Panc1 (cell line): ENCODE measurements around the gene HRH2. TPM values are rescaled to one million over a fixed set of nuclear protein-coding genes. Genes with fewer than 3 reads are reported as not detected.

Source experiments
- ATAC-seq: fragments of 200-7000 bp; cut with Tn5 transposase; 2 replicates; pipeline ENCODE4 v1.9.1; 2020; ENCODE audit warnings: mild to moderate bottlenecking, moderate library complexity
- BruUV-seq: library from RNA; stranded (reverse); fragments of 400-500 nt; replicated peaks from 2 replicates; lab custom pipeline; 2021; lab: Mats Ljungman, UMichigan
- CTCF ChIA-PET: fragments of 300-600 bp; sonication (Branson Sonifier 250); formaldehyde crosslinking; loops from one replicate; lab custom pipeline; 2022; ENCODE audit warnings: antibody characterized with exemption; lab: Charles Lee
- POLR2A ChIA-PET: fragments of 300-600 bp; sonication (Branson Sonifier 250); formaldehyde crosslinking; loops from one replicate; lab custom pipeline; 2022; ENCODE audit warnings: antibody characterized with exemption; lab: Charles Lee
- DNase-seq: peaks from one replicate; pipeline ENCODE4 v3.0.0-alpha.2; 2010; ENCODE audit warnings: low read depth, low spot score
- H3K27ac ChIP-seq: 2 replicates; pipeline ENCODE4 v1.5.1; 2011; ENCODE audit warnings: mild to moderate bottlenecking, low read length, inconsistent platforms
- H3K27me3 ChIP-seq: fragments of 200-500 bp; sonication (Bioruptor generic); 2 replicates; pipeline ENCODE4 v1.6.0; 2014; ENCODE audit warnings: low read length, inconsistent platforms; ENCODE audit not compliant: control insufficient read depth, insufficient read depth
- H3K36me3 ChIP-seq: fragments of 200-500 bp; sonication (Bioruptor generic); 2 replicates; pipeline ENCODE4 v1.5.1; 2014; ENCODE audit warnings: inconsistent platforms, mild to moderate bottlenecking, low read length, moderate library complexity; ENCODE audit not compliant: control insufficient read depth, insufficient read depth
- H3K4me1 ChIP-seq: 2 replicates; pipeline ENCODE4 v1.5.1; 2011; ENCODE audit warnings: inconsistent platforms, mild to moderate bottlenecking, low read length, moderate library complexity; ENCODE audit not compliant: control insufficient read depth, insufficient read depth
- H3K4me3 ChIP-seq, 2 experiments: 2 replicates each; pipeline ENCODE4 v1.5.1; 2011 to 2012; ENCODE audit warnings: low read depth in 2 of 2, low read length in 2 of 2, mild to moderate bottlenecking in 2 of 2, inconsistent platforms in 1 of 2, moderate library complexity in 1 of 2
- H3K9me3 ChIP-seq: fragments of 200-500 bp; sonication (Bioruptor generic); 2 replicates; pipeline ENCODE4 v1.5.1; 2014; ENCODE audit warnings: low read depth, mild to moderate bottlenecking, inconsistent platforms, low read length, moderate library complexity; ENCODE audit not compliant: control insufficient read depth, insufficient read depth
- CTCF ChIP-seq: fragments of 450-650 bp; IDR thresholded peaks from 2 replicates; pipeline ENCODE4 v1.5.1; 2017; ENCODE audit warnings: mild to moderate bottlenecking
- POLR2AphosphoS5 ChIP-seq: IDR thresholded peaks from 2 replicates; pipeline ENCODE4 v1.6.1; 2012; ENCODE audit warnings: mild to moderate bottlenecking, low read depth, low read length, moderate library complexity
- TCF7L2 ChIP-seq: IDR thresholded peaks from 2 replicates; pipeline ENCODE4 v1.6.1; 2011; ENCODE audit warnings: mild to moderate bottlenecking, low read depth, low read length, inconsistent platforms
- in situ Hi-C: cut with HindIII; loops from 2 replicates; pipeline ENCODE4 v1.10.0; 2016; ENCODE audit warnings: low sequenced_read_pairs, low pct_unique_long_range_greater_than_20kb
- intact Hi-C: fragments of 100-400 bp; cut with micrococcal nuclease; formaldehyde crosslinking; loops from one replicate; pipeline ENCODE4 v1.10.0; 2022; ENCODE audit not compliant: unreplicated experiment
- total RNA-seq: library from RNA; stranded (reverse); gene quantifications from one replicate; pipeline ENCODE4 v1.2.1, GENCODE V29; 2021; ENCODE audit not compliant: unreplicated experiment
- TF ChIP-seq, protein P1 (sequence below), 2 experiments: IDR thresholded peaks; 2 replicates each; pipeline ENCODE4 v1.6.1; 2011 to 2012; ENCODE audit warnings: low read depth in 2 of 2, control low read depth in 1 of 2, low read length in 1 of 2, mild to moderate bottlenecking in 1 of 2, moderate library complexity in 1 of 2; ENCODE audit not compliant: insufficient read depth in 1 of 2

The HRH2 gene
- total RNA-seq, 1 experiment from 2014 or later: 0.33 TPM

GRCh38 chr5:175747539-175748060, 89.7 kb downstream of the HRH2 start:
- Histone ChIP-seq H3K36me3 (no peaks in the 10 kb centered on the region), H3K27me3 (peaks cover 16% of the 10 kb centered on the region; the same call in 1 of the 2 replicates), H3K9me3 (no peaks in the 10 kb centered on the region), H3K4me1 (no peaks in the 10 kb centered on the region), H3K27ac (no peak overlapping the region), H3K4me3 (no peak overlapping the region)
- no peak for ATAC-seq
- BruUV-seq: no TSS peak
- in situ Hi-C loops (no loop called here), intact Hi-C loops (loop anchor here (10.0 kb wide), 1 partner anchor 127 kb away; the partner anchor contains the start of gene CPLX2)
- DNase-seq: no peak
- TF ChIP-seq POLR2AphosphoS5 (no peak), TCF7L2 (no peak)
- TF ChIP-seq, protein P1, sequence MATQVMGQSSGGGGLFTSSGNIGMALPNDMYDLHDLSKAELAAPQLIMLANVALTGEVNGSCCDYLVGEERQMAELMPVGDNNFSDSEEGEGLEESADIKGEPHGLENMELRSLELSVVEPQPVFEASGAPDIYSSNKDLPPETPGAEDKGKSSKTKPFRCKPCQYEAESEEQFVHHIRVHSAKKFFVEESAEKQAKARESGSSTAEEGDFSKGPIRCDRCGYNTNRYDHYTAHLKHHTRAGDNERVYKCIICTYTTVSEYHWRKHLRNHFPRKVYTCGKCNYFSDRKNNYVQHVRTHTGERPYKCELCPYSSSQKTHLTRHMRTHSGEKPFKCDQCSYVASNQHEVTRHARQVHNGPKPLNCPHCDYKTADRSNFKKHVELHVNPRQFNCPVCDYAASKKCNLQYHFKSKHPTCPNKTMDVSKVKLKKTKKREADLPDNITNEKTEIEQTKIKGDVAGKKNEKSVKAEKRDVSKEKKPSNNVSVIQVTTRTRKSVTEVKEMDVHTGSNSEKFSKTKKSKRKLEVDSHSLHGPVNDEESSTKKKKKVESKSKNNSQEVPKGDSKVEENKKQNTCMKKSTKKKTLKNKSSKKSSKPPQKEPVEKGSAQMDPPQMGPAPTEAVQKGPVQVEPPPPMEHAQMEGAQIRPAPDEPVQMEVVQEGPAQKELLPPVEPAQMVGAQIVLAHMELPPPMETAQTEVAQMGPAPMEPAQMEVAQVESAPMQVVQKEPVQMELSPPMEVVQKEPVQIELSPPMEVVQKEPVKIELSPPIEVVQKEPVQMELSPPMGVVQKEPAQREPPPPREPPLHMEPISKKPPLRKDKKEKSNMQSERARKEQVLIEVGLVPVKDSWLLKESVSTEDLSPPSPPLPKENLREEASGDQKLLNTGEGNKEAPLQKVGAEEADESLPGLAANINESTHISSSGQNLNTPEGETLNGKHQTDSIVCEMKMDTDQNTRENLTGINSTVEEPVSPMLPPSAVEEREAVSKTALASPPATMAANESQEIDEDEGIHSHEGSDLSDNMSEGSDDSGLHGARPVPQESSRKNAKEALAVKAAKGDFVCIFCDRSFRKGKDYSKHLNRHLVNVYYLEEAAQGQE (IDR thresholded peaks at IDR 0.05; ENCODE audit: insufficient read depth in 1 of 2, low read depth in 2 of 2, low read length in 1 of 2): no peak
- CTCF ChIA-PET: no interaction called here
- POLR2A ChIA-PET: no interaction called here

- no peak for TF ChIP-seq POLR2AphosphoS5
- no peak overlapping the region for H3K4me3 ChIP-seq
- CTCF ChIA-PET: no interaction called here
- BruUV-seq: no TSS peak
- H3K9me3 ChIP-seq: no peaks in the 10 kb centered on the region
- no peak overlapping the region for H3K27ac ChIP-seq
- no peaks in the 10 kb centered on the region for H3K36me3 ChIP-seq
- DNase-seq: no peak
- POLR2A ChIA-PET: no interaction called here
- in situ Hi-C loops (no loop called here), intact Hi-C loops (loop anchor here (10.0 kb wide), 1 partner anchor 126 kb away; the partner anchor contains the start of gene CPLX2)
- no peaks in the 10 kb centered on the region for H3K4me1 ChIP-seq
- H3K27me3 ChIP-seq: peaks cover 16% of the 10 kb centered on the region; the same call in 1 of the 2 replicates
- no peak for ATAC-seq
Observed at GRCh38 chr5:175748650-175749049, 90.8 kb downstream of the HRH2 start.

- no peak overlapping the region for H3K4me3 ChIP-seq
- BruUV-seq: no TSS peak
- H3K4me1 ChIP-seq: no peaks in the 10 kb centered on the region
- H3K27me3 ChIP-seq: peaks cover 16% of the 10 kb centered on the region; the same call in 1 of the 2 replicates
- no peak for TF ChIP-seq CTCF
- no peaks in the 10 kb centered on the region for H3K36me3 ChIP-seq
- ChIA-PET CTCF (no interaction called here), POLR2A (no interaction called here)
- no peak for ATAC-seq
- intact Hi-C loops: loop anchor here (10.0 kb wide), 1 partner anchor 125 kb away; the partner anchor contains the start of gene CPLX2
- H3K27ac ChIP-seq: no peak overlapping the region
- no peak for DNase-seq
- no peaks in the 10 kb centered on the region for H3K9me3 ChIP-seq
- in situ Hi-C loops: no loop called here
Observed at GRCh38 chr5:175749591-175749990, 91.7 kb downstream of the HRH2 start.
